ENCODE results near the gene SCN4B.

DNA sequence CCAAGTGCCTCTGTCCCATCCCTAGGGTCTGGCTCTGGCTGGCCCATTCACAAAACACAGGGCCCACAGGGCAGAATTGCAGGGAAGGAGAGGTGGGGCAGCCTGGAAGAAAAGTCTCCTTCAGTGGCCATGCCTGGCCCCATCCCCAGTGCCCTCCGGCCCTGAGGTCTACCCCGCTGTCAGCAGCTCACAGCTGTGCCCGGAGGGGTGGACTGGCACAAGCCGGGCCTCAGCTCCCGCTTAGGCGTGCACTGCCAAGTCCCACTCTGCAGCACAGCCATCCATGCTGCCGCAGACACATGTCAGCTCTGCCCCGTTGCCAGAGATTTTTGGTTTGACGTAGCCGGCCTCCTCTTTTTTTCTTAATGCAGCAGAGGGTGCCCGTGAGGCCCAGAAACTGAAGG, 27.7 kb upstream of the SCN4B start:
- TF ChIP-seq POLR2A (IDR thresholded peaks at IDR 0.05; ENCODE audit: low read length): no peak
- no peak for TF ChIP-seq GATA1 (IDR thresholded peaks at IDR 0.05; ENCODE audit: low read depth, low read length)
